GM23248 (cell line): Measurements from ENCODE around the gene MICU2. TPM values are rescaled to one million over a fixed set of nuclear protein-coding genes. Genes with fewer than 3 reads are reported as not detected.

Experiments
- DNase-seq: peaks from one replicate; pipeline ENCODE4 v3.0.0-alpha.2; 2015
- H2AFZ ChIP-seq: fragments of 200-600 bp; sonication (generic); 2 replicates; pipeline ENCODE4 v1.6.1; 2016; ENCODE audit warnings: antibody characterized with exemption
- H3F3A ChIP-seq: fragments of 200-600 bp; sonication (generic); 2 replicates; pipeline ENCODE4 v1.6.1; 2016; ENCODE audit warnings: mild to moderate bottlenecking, antibody characterized with exemption, mixed run types; ENCODE audit not compliant: insufficient read depth
- H3K27ac ChIP-seq: fragments of 200-600 bp; sonication (generic); 2 replicates; pipeline ENCODE4 v1.5.1; 2016; ENCODE audit warnings: mild to moderate bottlenecking
- H3K27me3 ChIP-seq: fragments of 200-600 bp; sonication (generic); replicated peaks from 2 replicates; pipeline ENCODE4 v1.6.1; 2016; ENCODE audit warnings: mild to moderate bottlenecking; ENCODE audit not compliant: insufficient read depth
- H3K36me3 ChIP-seq: fragments of 200-600 bp; sonication (generic); 2 replicates; pipeline ENCODE4 v1.6.1; 2016; ENCODE audit warnings: low read depth, mild to moderate bottlenecking
- H3K4me1 ChIP-seq: fragments of 200-600 bp; sonication (generic); 2 replicates; pipeline ENCODE4 v1.6.1; 2016; ENCODE audit warnings: mild to moderate bottlenecking; ENCODE audit not compliant: insufficient read depth
- H3K4me2 ChIP-seq: fragments of 200-600 bp; sonication (generic); one replicate; pipeline ENCODE4 v1.6.1; 2016; ENCODE audit warnings: mild to moderate bottlenecking; ENCODE audit not compliant: unreplicated experiment
- H3K4me3 ChIP-seq: fragments of 200-600 bp; sonication (generic); 2 replicates; pipeline ENCODE4 v1.5.1; 2016; ENCODE audit warnings: mild to moderate bottlenecking
- H3K79me2 ChIP-seq: fragments of 200-600 bp; sonication (generic); 2 replicates; pipeline ENCODE4 v1.6.1; 2016; ENCODE audit warnings: mild to moderate bottlenecking; ENCODE audit not compliant: insufficient read depth
- H3K9ac ChIP-seq: fragments of 200-600 bp; sonication (generic); 2 replicates; pipeline ENCODE4 v1.6.1; 2016; ENCODE audit warnings: mild to moderate bottlenecking
- H3K9me2 ChIP-seq: fragments of 200-600 bp; sonication (generic); 2 replicates; pipeline ENCODE4 v1.6.1; 2016; ENCODE audit warnings: mixed run types, mild to moderate bottlenecking, moderate library complexity; ENCODE audit not compliant: insufficient read depth
- H3K9me3 ChIP-seq: fragments of 200-600 bp; sonication (generic); one replicate; pipeline ENCODE4 v1.6.1; 2017; ENCODE audit warnings: low read depth
- H4K20me1 ChIP-seq: fragments of 200-600 bp; sonication (generic); 2 replicates; pipeline ENCODE4 v1.6.0; 2016; ENCODE audit not compliant: insufficient read depth
- EZH2 ChIP-seq: fragments of 200-600 bp; sonication (generic); IDR thresholded peaks from 2 replicates; pipeline ENCODE4 v1.6.1; 2018; ENCODE audit warnings: antibody characterized with exemption, mild to moderate bottlenecking; ENCODE audit not compliant: insufficient read depth, poor library complexity, severe bottlenecking
- EZH2phosphoT487 ChIP-seq: fragments of 200-600 bp; sonication (generic); IDR thresholded peaks from 2 replicates; pipeline ENCODE4 v1.6.1; 2018; ENCODE audit warnings: antibody characterized with exemption, moderate library complexity, mild to moderate bottlenecking, low read depth; ENCODE audit not compliant: insufficient read depth
- WGBS, 2 experiments: methylation state at CpG; one replicate each; pipeline ENCODE4 v1.1.6; 2015 to 2017; ENCODE audit warnings: low lambda C conversion rate in 2 of 2, low coverage in 1 of 2; ENCODE audit errors: missing lambda C conversion rate in 2 of 2; 5-methylcytosine and 5-hydroxymethylcytosine counted together
- in situ Hi-C: fragments of 300-500 bp; cut with MboI; formaldehyde crosslinking; loops from 2 replicates; pipeline ENCODE4 v1.15.0; 2020
- polyA plus RNA-seq: library from polyadenylated mRNA; unstranded; fragments of >200 nt; fragmentation: Nextera tagmentation; extraction: Ambion mirVana; gene quantifications from 2 replicates; pipeline ENCODE4 v1.2.1, GENCODE V29; 2016
- total RNA-seq: library from RNA; depleted of rRNA; stranded (reverse); fragments of >200 nt; shearing (Covaris generic); gene quantifications from 2 replicates; pipeline ENCODE4 v1.2.3, GENCODE V29; 2014

The MICU2 gene
- total and polyA plus RNA-seq, 2 experiments from 2014 or later: 41.4 to 61.7 TPM

GRCh38 chr13:21504379-21504778 is 99.6 kb downstream of the MICU2 start:
- DNase-seq: no peak
- Histone ChIP-seq H3K4me2 (no peak overlapping the region), H3K4me3 (no peak overlapping the region), H4K20me1 (no peaks in the 10 kb centered on the region), H3K9me3 (no peaks in the 10 kb centered on the region), H3K9ac (no peak overlapping the region), H3K79me2 (no peaks in the 10 kb centered on the region), H3K27me3 (no peaks in the 10 kb centered on the region), H3K36me3 (peaks cover 8% of the 10 kb centered on the region; the same call in 1 of the 2 replicates), H3F3A (no peaks in the 10 kb centered on the region), H3K27ac (no peak overlapping the region), H3K4me1 (no peaks in the 10 kb centered on the region), H3K9me2 (no peaks in the 10 kb centered on the region), H2AFZ (no peak overlapping the region)
- WGBS, 2 experiments: 90 to 92% methylated on average over 3 of the region's 3 CpGs
- no peak for TF ChIP-seq EZH2phosphoT487
- in situ Hi-C loops: no loop called here

GRCh38 chr13:21501686-21502085 is 102.3 kb downstream of the MICU2 start:
- Histone ChIP-seq H3F3A (no peaks in the 10 kb centered on the region), H3K9me2 (no peaks in the 10 kb centered on the region), H3K27ac (no peak overlapping the region), H3K36me3 (no peaks in the 10 kb centered on the region), H3K4me2 (no peak overlapping the region), H2AFZ (no peak overlapping the region), H3K9ac (no peak overlapping the region), H3K9me3 (no peaks in the 10 kb centered on the region), H4K20me1 (no peaks in the 10 kb centered on the region), H3K4me3 (no peak overlapping the region), H3K4me1 (no peaks in the 10 kb centered on the region), H3K27me3 (no peaks in the 10 kb centered on the region), H3K79me2 (no peaks in the 10 kb centered on the region)
- no peak for TF ChIP-seq EZH2
- TF ChIP-seq EZH2phosphoT487: no peak
- DNase-seq: no peak
- 90 to 98% methylated on average over 3 of the region's 3 CpGs for WGBS, 2 experiments
- in situ Hi-C loops: no loop called here

GRCh38 chr13:21486322-21486721 is 117.6 kb downstream of the MICU2 start:
- 96% methylated on average over 4 of the region's 4 CpGs for WGBS, 2 experiments
- Histone ChIP-seq H3K27ac (no peak overlapping the region), H3F3A (no peaks in the 10 kb centered on the region), H3K9ac (no peak overlapping the region), H3K4me2 (no peak overlapping the region), H3K4me1 (no peaks in the 10 kb centered on the region), H3K79me2 (no peaks in the 10 kb centered on the region), H3K27me3 (no peaks in the 10 kb centered on the region), H3K9me3 (no peaks in the 10 kb centered on the region), H2AFZ (no peak overlapping the region), H4K20me1 (no peaks in the 10 kb centered on the region), H3K36me3 (0 out of 2 replicates have a peak, but pooled peaks cover 7% of the 10 kb centered on the region), H3K4me3 (no peak overlapping the region), H3K9me2 (no peaks in the 10 kb centered on the region)
- peak; percentile 8 for DNase-seq
- TF ChIP-seq EZH2phosphoT487 (no peak), EZH2 (no peak)
- in situ Hi-C loops: loop anchor here (10.0 kb wide), 1 partner anchor 542 kb away; no protein-coding TSS in a partner anchor

- H3K36me3 ChIP-seq: no peaks in the 10 kb centered on the region
- TF ChIP-seq EZH2phosphoT487 (no peak), EZH2 (no peak)
- no peak for DNase-seq
- H3K27me3 ChIP-seq: no peaks in the 10 kb centered on the region
- H3K79me2 ChIP-seq: no peaks in the 10 kb centered on the region
- no peak overlapping the region for H2AFZ ChIP-seq
- no peak overlapping the region for H3K4me2 ChIP-seq
- H3K9me2 ChIP-seq: no peaks in the 10 kb centered on the region
- peaks cover 5% of the 10 kb centered on the region; the same call in 1 of the 2 replicates for H3F3A ChIP-seq
- H3K4me3 ChIP-seq: no peak overlapping the region
- no peaks in the 10 kb centered on the region for H4K20me1 ChIP-seq
- no peak overlapping the region for H3K27ac ChIP-seq
- H3K9ac ChIP-seq: no peak overlapping the region
- WGBS, 2 experiments: 85 to 87% methylated on average over 24 of the region's 24 CpGs
- in situ Hi-C loops: loop anchor here (10.0 kb wide), 1 partner anchor 539 kb away; no protein-coding TSS in a partner anchor
- peaks cover 8% of the 10 kb centered on the region; the same call in 1 of the 2 replicates for H3K4me1 ChIP-seq
- no peaks in the 10 kb centered on the region for H3K9me3 ChIP-seq
Observed at GRCh38 chr13:21483748-21484147, 120.2 kb downstream of the MICU2 start.
